Measurements from ENCODE around the gene LINC01488.

LINC01488 gene

GRCh38 chr11:69494851-69495250 lies 13.4 kb downstream of the LINC01488 start:
- no peak for DNase-seq

GRCh38 chr11:69495441-69496201 lies 14.2 kb downstream of the LINC01488 start:
- no peak for DNase-seq

DNA sequence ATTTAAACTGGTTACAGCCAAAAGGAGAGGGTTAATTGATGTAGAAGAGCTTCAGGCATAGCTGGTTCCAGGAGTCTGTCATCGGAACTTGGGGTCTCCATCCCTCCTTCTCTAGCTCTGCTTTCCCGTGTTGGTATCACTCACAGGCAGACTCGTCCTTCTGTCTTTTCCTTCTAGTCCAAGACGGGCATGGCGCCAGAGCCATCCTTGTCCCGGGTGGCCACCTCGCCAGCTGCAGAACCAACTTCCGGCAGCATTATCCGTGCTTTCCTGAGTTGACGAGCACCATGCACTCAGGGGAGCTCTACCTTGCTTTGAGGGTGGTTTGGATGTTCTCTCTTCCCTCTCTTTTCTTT lies 14.7 kb downstream of the LINC01488 start:
- DNase-seq, result no peak

GRCh38 chr11:69496631-69497220 lies 15.3 kb downstream of the LINC01488 start:
- DNase-seq, result no peak

DNA sequence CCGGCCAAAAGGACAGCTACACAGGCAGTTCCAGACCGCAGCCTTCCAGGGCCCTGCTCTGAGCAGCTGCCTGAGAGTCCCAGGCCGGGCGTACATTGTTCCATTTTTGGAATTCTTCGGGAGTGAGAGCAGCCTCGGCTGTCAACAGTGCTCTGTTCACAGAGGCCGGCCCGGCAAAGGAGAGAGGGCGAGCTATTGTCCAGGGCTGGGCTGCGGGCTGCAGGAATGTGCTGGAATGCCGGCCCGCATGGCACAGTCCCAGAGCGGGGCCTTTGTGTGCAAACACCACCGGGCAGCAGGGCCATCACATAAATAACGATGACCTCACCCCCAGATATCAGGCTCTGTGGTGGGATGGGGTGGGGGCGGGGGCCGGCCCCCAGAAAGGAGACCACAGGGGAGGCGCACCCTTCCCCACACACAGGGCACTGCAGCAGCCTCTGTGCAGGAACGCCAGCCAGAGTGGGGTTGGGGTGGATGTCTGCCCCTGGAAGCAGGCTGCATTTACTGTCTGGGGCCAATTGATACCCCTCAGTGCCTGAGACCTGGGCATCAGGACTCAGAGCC lies 15.8 kb downstream of the LINC01488 start:
- DNase-seq, result no peak

DNA sequence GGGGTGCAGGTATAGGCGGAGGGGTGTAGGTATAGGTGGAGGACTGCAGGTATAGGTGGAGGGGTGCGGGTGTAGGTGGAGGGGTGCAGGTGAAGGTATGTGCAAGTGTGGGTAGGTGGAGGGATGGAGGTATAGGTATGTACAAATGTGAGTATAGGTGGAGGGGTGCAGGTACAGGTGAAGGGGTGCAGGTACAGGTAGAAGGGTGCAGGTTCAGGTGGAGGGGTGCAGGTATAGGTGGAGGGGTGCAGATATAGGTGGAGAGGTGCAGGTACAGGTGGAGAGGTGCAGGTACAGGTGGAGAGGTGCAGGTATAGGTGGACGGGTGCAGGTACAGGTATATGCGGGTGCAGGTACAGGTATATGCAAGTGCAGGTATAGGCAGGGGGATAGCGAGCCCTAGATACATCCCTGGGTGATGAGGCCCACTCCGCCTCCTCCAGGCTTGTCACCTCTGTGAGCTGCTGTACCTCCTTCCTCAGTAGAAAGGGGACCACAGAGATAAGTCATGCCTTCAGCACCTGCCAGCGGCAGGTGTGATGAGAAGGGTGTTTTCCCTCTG lies 17.2 kb downstream of the LINC01488 start:
- no peak for DNase-seq

- no peak for DNase-seq
Observed at GRCh38 chr11:69499186-69499917, 17.9 kb downstream of the LINC01488 start.

GRCh38 chr11:69499918-69500284 lies 18.4 kb downstream of the LINC01488 start:
- no peak for DNase-seq

- DNase-seq, result no peak
Observed at GRCh38 chr11:69500285-69501120, 19.0 kb downstream of the LINC01488 start.

DNA sequence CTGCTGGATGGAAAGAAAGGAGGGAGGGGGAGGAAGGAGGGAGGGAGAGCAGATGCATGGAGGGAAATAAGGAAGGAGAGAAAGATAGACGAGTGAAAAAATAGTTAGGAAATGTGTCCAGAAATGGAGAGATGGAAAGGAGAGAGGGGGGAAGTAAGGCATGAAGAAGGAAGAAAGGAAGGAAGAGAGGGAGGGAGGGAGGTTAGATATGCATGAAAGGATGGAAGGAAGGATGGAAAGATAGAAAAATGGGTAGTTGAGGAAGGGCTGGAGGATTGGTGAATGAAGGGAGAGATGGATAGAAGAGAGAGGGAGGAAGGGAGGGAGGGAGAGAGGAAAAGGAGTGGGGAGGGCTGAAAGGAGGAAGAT lies 19.6 kb downstream of the LINC01488 start:
- DNase-seq, result no peak

GRCh38 chr11:69501891-69502860 lies 20.7 kb downstream of the LINC01488 start:
- no peak for DNase-seq

DNA sequence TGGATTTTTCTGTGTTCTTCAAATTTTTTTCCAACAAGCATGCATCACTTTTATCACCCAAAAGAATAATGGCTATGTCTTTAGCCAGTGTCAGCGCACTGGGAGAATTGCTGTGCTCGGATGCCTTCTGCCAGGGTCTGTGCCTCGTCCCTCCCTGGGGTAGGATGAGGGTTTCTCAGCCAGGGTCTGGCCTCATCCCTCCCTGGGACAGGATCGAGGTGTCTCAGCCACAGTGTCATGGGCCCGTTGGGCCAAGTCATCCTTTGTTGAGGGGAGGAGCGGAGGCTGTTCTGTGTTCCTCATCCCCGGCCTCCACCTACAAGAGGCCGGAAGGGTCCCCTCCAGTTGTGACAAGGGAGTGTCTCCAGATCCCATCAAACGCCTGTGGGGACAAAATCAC lies 22.7 kb downstream of the LINC01488 start:
- no peak for DNase-seq

DNA sequence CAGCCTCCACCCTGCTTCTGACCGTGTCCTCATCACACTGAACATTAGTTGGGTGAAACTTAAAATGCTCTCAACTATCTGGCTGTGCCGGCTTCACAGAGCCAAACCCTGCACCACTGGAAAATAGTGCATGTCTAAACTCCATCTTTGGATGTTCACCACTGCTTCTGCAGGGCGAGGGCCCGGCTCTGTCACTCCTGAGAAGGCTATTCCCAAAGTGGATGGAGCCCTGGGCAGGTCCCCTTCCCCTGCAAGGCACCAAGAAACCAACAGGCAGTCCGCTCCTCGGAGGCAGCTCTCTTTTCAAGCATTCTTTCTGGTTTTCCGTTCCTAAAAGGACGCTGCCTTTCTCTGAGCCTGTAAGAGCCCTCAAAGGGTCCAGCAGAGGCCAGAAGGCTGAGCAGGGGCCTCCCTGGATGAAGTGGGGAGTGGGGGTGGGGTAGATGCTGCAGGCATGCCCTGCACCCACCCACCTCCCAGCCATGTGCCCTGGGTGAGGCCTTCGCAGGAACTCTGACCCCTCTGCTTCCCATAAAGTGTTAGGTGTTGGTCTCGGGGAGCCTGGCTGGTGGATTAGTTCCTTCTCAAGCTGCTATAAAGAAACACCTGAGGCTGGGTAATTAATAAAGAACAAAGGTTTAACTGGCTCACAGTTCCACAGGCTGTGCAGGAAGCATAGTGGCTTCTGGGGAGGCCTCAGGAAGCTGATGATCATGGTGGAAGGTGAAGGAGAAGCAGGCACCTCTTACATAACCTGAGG lies 23.3 kb downstream of the LINC01488 start:
- no peak for DNase-seq

DNA sequence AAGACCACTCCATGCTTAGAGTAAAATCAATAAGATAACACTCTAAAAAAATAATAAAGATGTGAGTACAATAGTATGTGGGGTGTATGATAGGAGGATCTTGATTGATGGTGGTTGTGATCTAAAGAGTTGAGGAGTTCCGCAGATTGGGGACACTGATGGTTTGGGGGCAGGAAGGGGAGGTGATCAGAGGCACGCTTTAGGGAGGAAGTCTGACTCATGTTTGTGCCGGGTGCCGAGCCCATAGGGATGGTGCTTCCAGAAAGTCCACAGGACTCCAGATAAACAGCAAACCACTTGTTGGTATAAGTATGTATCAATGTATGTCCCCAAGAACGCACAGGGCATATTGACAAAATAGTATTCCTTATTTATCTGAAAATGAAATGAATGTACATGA lies 27.5 kb downstream of the LINC01488 start:
- no peak for DNase-seq

- DNase-seq, result no peak
Observed at GRCh38 chr11:69509381-69509780, 27.9 kb downstream of the LINC01488 start.

DNA sequence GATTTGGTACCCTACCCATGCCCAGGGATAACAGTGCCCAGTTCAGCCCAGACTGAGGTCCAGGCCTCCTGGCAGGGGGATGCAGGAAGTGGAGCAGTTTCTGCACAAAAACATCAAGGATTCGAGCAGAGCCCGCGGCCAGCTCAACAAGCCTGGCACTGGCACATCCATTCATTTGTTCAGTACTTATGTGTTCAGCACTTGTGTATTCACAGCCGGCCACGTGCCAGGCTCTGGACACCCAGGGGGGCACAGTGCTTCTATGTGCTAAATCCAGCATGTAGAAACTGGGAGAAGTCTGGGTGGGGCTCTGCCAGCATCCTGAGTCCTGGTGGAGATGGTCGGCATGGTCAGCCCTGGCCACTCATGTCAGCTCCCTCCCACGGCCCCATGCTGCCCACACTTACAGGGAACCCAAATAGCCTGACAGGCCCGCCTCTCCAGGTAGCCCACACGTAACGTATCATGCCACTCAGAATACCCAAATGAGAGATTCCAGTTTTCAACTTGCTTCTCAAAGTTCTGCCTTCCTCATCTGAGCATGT lies 28.5 kb downstream of the LINC01488 start:
- no peak for DNase-seq

- DNase-seq, result no peak
Observed at GRCh38 chr11:69510471-69511357, 29.3 kb downstream of the LINC01488 start.

DNA sequence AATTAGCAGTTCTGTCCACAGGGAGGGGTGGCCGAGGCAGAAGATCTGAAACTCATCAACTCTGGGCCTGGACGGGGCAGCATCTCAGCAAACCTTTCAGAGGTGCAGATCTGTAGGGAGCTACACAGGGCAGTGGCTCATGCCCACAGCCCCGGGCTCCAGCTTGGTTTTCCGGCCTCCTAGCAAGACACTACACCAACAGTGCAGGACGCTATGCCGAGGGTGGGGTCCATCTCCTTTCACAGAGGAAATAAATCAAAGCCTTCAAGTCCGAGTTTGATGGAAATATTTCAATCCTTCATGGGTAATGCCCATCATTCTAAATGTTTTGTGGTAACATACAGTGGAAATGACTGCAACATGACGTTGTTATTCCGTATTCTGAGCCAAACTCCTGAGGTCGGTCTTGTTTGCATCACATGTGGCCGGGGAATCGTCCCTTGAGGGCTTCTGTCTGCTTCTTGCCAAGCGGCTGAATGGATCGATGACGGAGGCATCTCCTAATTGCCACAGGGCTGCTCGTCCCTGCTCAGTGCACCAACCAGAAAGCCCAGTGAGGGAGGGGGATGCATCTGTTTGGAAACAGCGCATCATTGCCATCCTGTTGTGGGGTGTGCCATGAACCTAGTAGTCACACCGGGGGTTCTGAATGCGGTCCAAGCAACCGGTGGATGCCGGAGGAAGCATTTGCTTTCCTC lies 30.0 kb downstream of the LINC01488 start:
- no peak for DNase-seq
